Gastroesophageal sphincter (tissue), 3 donors: ENCODE results near the gene RTKN.

ENCODE experiments used
- CTCF ChIP-seq, 4 experiments: fragments of 200-600 bp in 2 of 4; fragments of 450-650 bp in 2 of 4; sonication (generic) in 1 of 4; IDR thresholded peaks; one replicate each; pipeline ENCODE4 v1.5.1; 2017 to 2019; ENCODE audit warnings: antibody characterized with exemption in 4 of 4, mild to moderate bottlenecking in 2 of 4, moderate library complexity in 2 of 4
- EP300 ChIP-seq: sonication (generic); formaldehyde crosslinking; IDR thresholded peaks from one replicate; pipeline ENCODE4 v1.6.1; 2017; ENCODE audit warnings: antibody characterized with exemption, mild to moderate bottlenecking
- POLR2A ChIP-seq, 2 donors: fragments of 450-650 bp; IDR thresholded peaks; one replicate each; pipeline ENCODE4 v1.6.1; 2017; ENCODE audit warnings: antibody characterized with exemption in 2 of 2, mild to moderate bottlenecking in 2 of 2, moderate library complexity in 1 of 2
- POLR2AphosphoS5 ChIP-seq: sonication (generic); formaldehyde crosslinking; IDR thresholded peaks from one replicate; pipeline ENCODE4 v1.6.1; 2017; ENCODE audit warnings: antibody characterized with exemption

DNA sequence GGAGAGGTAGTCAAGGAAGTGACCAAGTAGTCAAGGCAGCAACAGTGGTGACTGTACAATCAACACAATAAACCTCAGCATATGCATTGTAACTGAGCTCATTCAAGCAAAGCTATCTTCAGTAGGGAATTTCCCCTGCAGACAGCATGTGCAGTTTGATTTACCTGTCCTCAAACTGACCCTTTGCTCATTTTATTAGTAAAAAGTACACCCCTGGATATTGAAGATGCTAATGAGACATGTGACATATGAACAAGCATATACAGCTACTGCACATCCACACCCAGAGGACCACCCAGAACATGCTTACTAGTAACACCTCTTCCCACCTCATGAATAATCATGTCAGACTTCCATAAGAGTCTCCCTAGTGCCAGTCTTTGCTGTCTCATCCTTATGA lies 35.7 kb downstream of the RTKN start:
- no peak for TF ChIP-seq CTCF (IDR thresholded peaks at IDR 0.05)
- TF ChIP-seq POLR2A (IDR thresholded peaks at IDR 0.05) = no peak
- TF ChIP-seq POLR2AphosphoS5 = no peak
- no peak for TF ChIP-seq EP300
